ENCODE results near the gene RFX7. TPM values are rescaled to one million over a fixed set of nuclear protein-coding genes. Genes with fewer than 3 reads are reported as not detected.

The RFX7 gene
- total and polyA plus RNA-seq, 2 of the 8 experiments (the other 6 are each of a cell fraction or from before 2014, with no cell fraction given), result 10.4 to 40.9 TPM

DNA sequence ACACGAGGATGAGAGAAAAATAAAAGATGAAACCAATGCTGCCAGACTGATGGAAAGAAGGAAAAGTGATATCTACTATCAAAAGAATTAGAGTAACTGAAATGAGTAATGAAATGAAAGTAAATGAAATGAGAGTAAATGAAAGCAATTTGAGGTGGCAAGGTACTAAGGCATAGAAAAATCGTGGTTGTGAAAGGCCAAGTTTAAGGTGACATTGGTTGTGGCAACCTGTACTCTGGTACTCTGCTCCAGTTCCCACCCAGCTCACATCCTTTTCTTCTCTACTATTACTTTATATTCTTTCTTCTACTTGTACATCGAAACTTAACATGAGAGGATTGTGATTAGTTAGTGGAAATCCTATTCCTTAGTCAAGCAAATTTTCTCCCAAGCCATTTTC, 10.1 kb downstream of the RFX7 start:
- Histone ChIP-seq H3K4me2 (ENCODE audit: insufficient read depth in 1 of 2, low read depth in 2 of 2, low read length in 2 of 2) (no peak overlapping the region), H4K91ac (replicated peaks; ENCODE audit: insufficient read length, low read length) (no peak overlapping the region), H3K4ac (replicated peaks; ENCODE audit: insufficient read length, low read depth, low read length) (no peak overlapping the region), H2BK20ac (ENCODE audit: low read length) (no peak overlapping the region), H4K5ac (ENCODE audit: insufficient read length, low read depth, low read length) (no peak overlapping the region), H3K79me1 (ENCODE audit: low read depth, low read length) (no peaks in the 10 kb centered on the region), H4K8ac (ENCODE audit: extremely low read depth, insufficient read depth, low read length) (no peak overlapping the region), H2BK120ac (replicated peaks; ENCODE audit: low read depth, low read length) (no peak overlapping the region), H3K23ac (ENCODE audit: insufficient read length) (no peak overlapping the region), H3K36me3 (ENCODE audit: control insufficient read depth in 2 of 4, insufficient read depth in 4 of 4, low read length in 3 of 4) (peaks cover 0 to 58% (median 21%) of the 10 kb centered on the region in 4 experiments; a peak in 5 of 8 replicates), H3K27ac (ENCODE audit: low read depth, low read length) (no peak overlapping the region), H3K23me2 (ENCODE audit: low read depth, low read length) (no peaks in the 10 kb centered on the region), H2BK5ac (ENCODE audit: low read depth, low read length) (no peak overlapping the region), H3K4me3 (ENCODE audit: extremely low read depth in 1 of 4, insufficient read depth in 2 of 4, low read depth in 3 of 4, low read length in 4 of 4) (no peak overlapping the region), H2AFZ (ENCODE audit: low read length) (no peak overlapping the region), H2BK15ac (ENCODE audit: low read length) (no peak overlapping the region), H3K4me1 (replicated peaks in 1 of 4; ENCODE audit: control insufficient read depth in 3 of 4, insufficient read depth in 4 of 4, low read length in 3 of 4) (0 out of 7 replicates have a peak, but pooled peaks cover 0 to 2% (median 0%) of the 10 kb centered on the region in 4 experiments), H3K9me3 (ENCODE audit: insufficient read depth in 2 of 2, low read depth in 1 of 2, low read length in 1 of 2) (peaks cover 31 to 43% of the 10 kb centered on the region in 2 experiments), H2AK5ac (ENCODE audit: low read depth, low read length) (no peak overlapping the region), H3K56ac (replicated peaks; ENCODE audit: insufficient read length, low read depth, low read length) (no peak overlapping the region), H2BK12ac (ENCODE audit: low read depth, low read length) (no peak overlapping the region), H3K27me3 (replicated peaks in 1 of 4; ENCODE audit: control insufficient read depth in 3 of 4, extremely low read depth in 1 of 4, insufficient read depth in 3 of 4, low read length in 3 of 4) (no peaks in the 10 kb centered on the region), H3K79me2 (ENCODE audit: control insufficient read depth in 1 of 2, insufficient read depth in 2 of 2, low read length in 2 of 2) (peaks cover 12 to 100% of the 10 kb centered on the region in 2 experiments), H3K9ac (replicated peaks in 1 of 4; ENCODE audit: extremely low read depth in 1 of 4, low read depth in 3 of 4, low read length in 3 of 4) (no peak overlapping the region), H4K20me1 (replicated peaks in 1 of 2; ENCODE audit: control insufficient read depth in 1 of 2, insufficient read depth in 2 of 2, low read length in 2 of 2) (peaks cover 0 to 4% of the 10 kb centered on the region in 2 experiments), H3K18ac (ENCODE audit: extremely low read depth, low read length) (no peak overlapping the region), H3K14ac (ENCODE audit: insufficient read length) (no peak overlapping the region)
- FAIRE-seq (no peak), DNase-seq (ENCODE audit: low read depth in 1 of 2, low spot score in 2 of 2) (no peak)
- POLR2A ChIA-PET (ENCODE audit: partially characterized antibody), result interaction anchor here (1.2 to 1.8 kb wide), 2 partner anchors 11 to 17 kb away, joined by 3 to 5 read pairs; no protein-coding TSS in a partner anchor
- CTCF ChIA-PET (ENCODE audit: partially characterized antibody), result interaction anchor here (1.2 kb wide), 1 partner anchor 12 kb away, joined by 3 read pairs; no protein-coding TSS in a partner anchor
- 91 to 100% methylated on average over 1 to 3 of the region's 3 CpGs for WGBS, 2 experiments (ENCODE audit: extremely low coverage in 1 of 2, insufficient coverage in 1 of 2, insufficient read length in 1 of 2, insufficient replicate concordance in 2 of 2, low coverage in 1 of 2, low lambda C conversion rate in 2 of 2, missing lambda C conversion rate in 1 of 2)
- TF ChIP-seq HDAC6 (IDR thresholded peaks at IDR 0.05; ENCODE audit: low read depth, low read length), result no peak
- TF ChIP-seq BACH1 (IDR thresholded peaks at IDR 0.05; ENCODE audit: low read length), result no peak
- no peak for TF ChIP-seq SP4 (IDR thresholded peaks at IDR 0.05; ENCODE audit: low read length)
- no peak for TF ChIP-seq POLR2A (IDR thresholded peaks at IDR 0.05; ENCODE audit: control extremely low read depth in 1 of 2, low read depth in 2 of 2, low read length in 2 of 2)
- no peak for TF ChIP-seq BRCA1 (IDR thresholded peaks at IDR 0.05; ENCODE audit: low read depth, low read length)
- no peak for TF ChIP-seq PHF8 (conservative IDR thresholded peaks at IDR 0.05; ENCODE audit: low read depth, low read length)
- TF ChIP-seq JUN (IDR thresholded peaks at IDR 0.05; ENCODE audit: low read depth, low read length), result no peak
- TF ChIP-seq FOSL1 (IDR thresholded peaks at IDR 0.05; ENCODE audit: insufficient read depth, low read depth, low read length), result no peak
- TF ChIP-seq RNF2 (IDR thresholded peaks at IDR 0.05; ENCODE audit: borderline replicate concordance, low read depth, low read length, missing control alignments, poor library complexity, severe bottlenecking), result no peak
- TF ChIP-seq NANOG (IDR thresholded peaks at IDR 0.05; ENCODE audit: insufficient read depth, low read depth, low read length, poor library complexity, severe bottlenecking), result no peak
- no peak for TF ChIP-seq CHD2 (IDR thresholded peaks at IDR 0.05; ENCODE audit: low read length)
- TF ChIP-seq RAD21 (IDR thresholded peaks at IDR 0.05 in 1 of 2, conservative IDR thresholded peaks at IDR 0.05 in 1 of 2; ENCODE audit: low read depth in 2 of 2, low read length in 2 of 2), result no peak

All from H1 (cell line).